GM19452 (cell line): Measurements from ENCODE around the gene JAK2.
"Not testable (repeated sequence)": the region's sequence is repeated elsewhere in the genome, so short reads cannot be mapped to it uniquely, and the experiment has no call there.

ENCODE experiments used
- ATAC-seq: cut with Tn5 transposase; IDR thresholded peaks from one replicate; pipeline ENCODE4 v1.9.1; 2021; ENCODE audit not compliant: unreplicated experiment

The JAK2 gene

DNA sequence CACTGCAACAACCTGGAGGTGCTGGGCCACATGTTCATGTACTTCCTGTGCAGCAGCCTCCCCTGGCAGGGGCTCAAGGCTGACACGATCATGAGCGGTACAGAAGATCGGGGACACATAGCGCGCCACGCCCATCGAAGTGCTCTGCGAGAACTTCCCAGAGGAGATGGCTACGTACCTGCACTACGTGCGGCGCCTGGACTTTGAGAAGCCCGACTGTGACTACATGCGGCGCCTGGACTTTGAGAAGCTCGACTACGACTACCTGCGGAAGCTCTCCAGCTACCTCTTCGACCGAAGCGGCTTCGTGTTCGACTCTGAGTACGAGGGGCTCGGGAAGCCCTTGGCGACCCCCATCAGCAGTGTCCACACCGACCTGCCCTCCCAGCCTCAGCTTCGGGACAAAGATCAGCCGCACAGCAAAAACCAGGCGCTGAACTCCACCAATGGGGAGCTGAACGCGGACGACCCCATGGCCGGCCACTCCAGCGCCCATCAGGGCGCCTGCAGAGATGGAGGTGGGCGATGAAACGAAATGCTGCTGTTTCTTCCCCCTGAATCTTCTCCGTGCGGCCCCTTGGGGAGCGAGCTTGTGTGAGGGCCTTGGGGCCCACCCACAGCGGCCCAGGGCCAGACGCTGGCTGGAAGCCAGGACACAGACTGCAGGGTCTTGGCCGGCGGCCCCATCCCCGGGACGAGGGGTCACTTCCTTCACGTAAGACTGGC lies 56.5 kb downstream of the JAK2 start:
- no peak for ATAC-seq

DNA sequence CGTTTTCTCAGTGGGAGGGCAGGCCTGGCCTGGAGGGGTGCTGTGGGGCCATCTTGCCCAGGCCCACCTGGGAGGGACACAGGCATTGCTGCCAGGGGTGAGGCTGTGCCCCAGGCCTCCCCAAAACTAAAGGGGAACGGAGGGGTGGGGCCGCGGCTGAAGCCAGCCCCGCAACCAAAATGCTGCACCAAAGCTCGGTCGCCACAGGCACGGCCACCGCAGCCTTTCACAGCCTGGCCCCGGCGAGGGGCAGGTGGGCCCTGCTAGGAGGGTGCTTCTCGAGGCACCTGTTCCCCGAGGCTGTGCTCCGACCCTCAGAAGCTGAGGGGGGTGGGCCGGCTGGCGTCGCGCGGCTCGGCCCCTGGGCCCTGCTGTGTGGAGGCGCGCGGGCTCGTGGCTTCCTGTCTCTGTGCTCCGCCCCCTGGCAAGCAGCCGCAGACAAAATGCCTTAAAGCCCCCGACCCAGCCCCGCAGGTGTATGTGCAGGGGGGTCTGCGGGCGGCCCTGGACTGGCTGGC lies 57.6 kb downstream of the JAK2 start:
- ATAC-seq, result no peak

DNA sequence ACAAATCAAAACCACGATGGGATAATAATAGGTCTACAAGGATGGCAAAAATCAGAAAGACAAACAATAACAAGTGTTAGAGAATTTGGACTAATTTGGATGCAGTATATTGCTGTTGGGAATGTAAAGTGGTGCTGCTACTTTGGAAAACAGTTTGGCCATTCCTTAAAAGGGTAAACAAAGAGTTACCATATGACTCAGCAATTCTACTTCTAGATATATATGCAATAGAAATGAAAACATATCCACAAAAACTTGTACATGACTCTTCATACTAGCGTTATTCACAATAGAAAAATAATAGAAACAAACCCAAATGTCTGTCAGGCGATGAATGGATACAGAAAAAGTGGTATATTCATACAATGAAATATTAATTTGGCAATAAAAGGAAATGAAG lies 58.3 kb downstream of the JAK2 start:
- ATAC-seq, result no peak

DNA sequence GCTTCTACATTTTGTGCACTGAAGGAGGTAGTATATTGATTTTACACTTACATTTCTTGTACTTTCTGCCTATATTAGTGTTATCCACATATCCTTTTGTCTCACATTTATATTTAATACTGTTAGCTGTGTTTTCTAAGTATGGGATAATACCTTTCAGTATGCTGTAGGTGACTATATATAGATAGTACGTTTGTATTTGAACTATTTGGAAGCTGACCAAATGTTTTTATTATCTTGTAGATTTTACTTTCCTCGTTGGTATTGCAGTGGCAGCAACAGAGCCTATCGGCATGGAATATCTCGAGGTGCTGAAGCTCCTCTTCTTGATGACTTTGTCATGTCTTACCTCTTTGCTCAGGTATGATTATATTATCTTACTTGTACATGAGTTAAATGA lies 59.1 kb downstream of the JAK2 start:
- no peak for ATAC-seq

DNA sequence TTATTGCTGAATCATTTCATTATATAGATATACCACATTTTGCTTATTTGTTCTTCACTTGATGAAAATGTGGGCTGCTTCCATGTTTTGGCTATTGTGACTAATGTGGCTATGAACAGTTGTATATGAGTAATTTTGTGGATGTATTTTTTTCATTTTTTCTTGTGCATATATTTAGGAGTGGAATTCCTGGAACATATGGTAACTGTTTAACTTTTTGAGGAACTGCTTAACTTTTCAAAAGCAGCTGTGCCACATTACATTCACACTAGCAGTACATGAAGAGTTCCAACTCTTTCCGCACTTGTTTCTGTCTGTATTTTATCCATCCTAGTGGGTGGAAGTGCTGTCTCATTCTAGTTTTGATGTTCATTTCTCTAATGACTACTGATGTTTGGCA lies 67.8 kb downstream of the JAK2 start:
- no peak for ATAC-seq

DNA sequence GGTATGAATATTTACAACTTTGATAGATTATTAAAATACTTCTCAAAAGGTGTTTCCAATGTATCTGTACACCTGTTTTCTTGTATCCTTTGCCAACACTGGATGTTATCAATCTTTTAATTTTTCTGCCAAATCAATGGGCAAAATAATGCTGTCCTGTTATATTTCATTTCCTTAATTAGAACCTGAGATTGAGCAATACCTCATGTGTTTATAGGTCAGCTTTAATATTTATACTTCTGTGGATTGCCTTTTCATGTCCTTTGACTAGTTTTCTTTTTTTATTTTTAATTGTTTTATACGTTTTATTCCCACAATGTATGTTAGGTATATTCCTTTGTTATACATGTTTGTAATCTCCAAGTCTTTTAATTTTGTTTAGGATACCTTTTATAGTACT lies 77.6 kb downstream of the JAK2 start:
- no peak for ATAC-seq

DNA sequence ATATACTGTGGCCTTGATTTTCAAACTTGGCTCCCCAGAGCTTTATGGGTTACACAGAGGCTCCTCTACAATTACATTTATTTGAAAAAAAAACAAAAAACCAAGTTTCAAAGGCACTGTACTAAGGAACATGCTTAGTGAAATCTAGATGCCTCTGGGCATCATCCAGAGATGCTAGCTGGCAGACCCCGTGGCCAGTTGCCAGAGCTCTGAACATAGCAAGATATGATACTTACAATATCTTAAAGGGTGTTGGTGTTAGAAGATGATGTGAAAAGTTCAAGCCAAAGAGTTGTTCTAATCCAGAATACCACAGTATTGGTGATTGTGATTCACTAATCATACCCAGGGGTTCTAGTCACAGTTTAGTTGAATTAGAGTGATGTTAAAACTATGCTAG lies 87.8 kb downstream of the JAK2 start:
- no peak for ATAC-seq

DNA sequence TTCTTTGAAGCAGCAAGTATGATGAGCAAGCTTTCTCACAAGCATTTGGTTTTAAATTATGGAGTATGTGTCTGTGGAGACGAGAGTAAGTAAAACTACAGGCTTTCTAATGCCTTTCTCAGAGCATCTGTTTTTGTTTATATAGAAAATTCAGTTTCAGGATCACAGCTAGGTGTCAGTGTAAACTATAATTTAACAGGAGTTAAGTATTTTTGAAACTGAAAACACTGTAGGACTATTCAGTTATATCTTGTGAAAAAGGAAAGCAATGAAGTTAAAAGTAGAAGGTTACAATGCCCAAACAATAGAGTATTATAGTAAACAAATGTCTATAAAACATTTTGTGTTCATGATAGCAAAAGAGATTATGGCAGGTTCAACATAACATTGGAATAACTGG lies 88.6 kb downstream of the JAK2 start:
- ATAC-seq, result no peak

DNA sequence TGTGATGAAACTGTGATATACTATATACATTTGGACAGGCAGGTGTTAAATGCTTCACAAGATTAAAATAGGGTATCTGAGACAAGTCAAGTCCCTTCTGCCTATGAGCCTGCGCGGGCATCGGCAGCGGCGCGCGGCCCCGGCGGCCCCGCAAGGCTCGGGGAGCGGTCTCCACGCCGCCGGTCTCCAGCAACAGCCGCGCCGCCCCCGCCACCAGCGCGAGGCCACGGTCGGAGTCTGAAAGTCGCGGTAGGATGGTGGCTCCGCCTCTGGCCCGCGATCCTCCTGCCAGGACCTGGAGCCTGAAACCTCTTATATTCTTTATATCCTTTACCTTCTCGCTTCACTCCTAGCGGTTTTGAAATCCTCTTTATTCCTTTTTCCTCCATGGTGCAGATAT lies 100.9 kb downstream of the JAK2 start:
- ATAC-seq, result no peak

DNA sequence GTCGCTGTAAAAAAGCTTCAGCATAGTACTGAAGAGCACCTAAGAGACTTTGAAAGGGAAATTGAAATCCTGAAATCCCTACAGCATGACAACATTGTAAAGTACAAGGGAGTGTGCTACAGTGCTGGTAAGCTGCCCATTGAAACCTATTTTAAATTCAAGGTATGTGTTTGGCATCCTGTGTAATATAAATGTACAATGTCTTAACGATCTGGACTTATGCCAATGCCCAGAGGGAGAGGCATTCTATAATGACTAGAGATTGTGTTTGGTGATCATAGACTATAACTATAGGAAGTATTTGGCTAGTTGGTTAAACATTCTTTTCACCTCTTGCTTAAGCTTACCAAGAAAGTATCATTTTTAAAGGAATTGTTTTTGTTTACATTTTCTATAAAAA lies 104.7 kb downstream of the JAK2 start:
- ATAC-seq, result no peak

DNA sequence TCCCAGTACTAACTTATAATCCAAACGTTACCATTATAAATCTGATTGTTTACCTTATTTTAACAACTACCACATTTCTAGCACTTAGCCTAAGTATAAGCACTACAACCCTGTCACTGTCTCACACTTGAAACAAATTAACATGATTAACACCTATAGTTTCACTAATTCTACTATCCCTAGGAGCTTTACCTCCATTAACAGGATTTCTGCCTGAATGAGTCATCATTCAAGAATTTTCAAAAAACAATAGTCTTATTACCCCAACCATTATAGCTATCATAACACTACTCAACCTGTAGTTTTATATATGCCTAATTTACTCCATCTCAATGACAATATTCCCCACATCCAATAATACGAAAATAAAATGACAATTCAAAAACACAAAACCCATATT lies 110.7 kb downstream of the JAK2 start:
- ATAC-seq, result no peak

DNA sequence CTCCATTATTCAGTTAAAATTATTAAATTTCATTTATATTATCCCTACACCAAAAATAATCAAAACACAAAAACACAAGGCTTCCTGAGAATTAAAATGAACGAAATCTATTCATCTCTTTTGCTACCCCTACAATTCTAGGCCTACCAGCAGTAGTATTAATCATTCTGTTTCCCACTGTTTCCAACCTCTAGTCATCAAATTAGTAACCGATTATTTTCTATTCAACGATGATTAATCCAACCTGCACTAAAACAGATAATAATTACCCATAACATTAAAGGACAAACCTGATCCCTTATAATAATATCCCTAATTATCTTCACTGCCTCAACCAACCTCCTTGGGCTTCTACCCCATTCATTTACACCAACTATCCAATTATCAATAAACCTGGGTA lies 114.4 kb downstream of the JAK2 start:
- no peak for ATAC-seq

DNA sequence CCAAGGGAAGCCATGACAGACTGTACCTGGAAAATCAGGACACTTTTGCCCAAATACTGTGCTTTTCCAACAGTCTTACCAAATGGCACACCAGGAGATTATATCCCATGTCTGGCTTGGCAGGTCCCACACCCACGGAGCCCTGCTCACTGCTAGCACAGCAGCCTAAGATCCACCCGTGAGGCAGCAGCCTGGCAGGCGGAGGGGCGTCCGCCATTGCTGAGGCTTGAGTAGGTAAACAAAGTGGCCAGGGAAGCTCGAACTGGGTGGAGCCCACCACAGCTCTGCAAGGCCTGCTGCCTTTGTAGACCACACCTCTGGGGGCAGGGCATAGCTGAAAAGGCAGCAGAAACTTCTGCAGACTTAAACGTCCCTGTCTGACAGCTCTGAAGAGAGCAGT lies 116.1 kb downstream of the JAK2 start:
- ATAC-seq, result not testable (repeated sequence)

DNA sequence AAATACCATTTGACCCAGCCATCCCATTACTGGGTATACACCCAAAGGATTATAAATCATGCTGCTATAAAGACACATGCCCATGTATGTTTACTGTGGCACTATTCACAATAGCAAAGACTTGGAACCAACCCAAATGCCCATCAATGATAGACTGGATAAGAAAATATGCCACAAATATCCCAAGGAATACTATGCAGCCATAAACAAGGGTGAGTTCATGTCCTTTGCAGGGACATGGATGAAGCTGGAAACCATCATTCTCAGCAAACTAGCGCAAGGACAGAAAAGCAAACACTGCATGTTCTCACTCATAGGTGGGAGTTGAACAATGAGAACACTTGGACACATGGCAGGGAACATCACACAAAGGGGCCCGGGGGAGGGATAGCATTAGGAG lies 121.4 kb downstream of the JAK2 start:
- not testable (repeated sequence) for ATAC-seq

DNA sequence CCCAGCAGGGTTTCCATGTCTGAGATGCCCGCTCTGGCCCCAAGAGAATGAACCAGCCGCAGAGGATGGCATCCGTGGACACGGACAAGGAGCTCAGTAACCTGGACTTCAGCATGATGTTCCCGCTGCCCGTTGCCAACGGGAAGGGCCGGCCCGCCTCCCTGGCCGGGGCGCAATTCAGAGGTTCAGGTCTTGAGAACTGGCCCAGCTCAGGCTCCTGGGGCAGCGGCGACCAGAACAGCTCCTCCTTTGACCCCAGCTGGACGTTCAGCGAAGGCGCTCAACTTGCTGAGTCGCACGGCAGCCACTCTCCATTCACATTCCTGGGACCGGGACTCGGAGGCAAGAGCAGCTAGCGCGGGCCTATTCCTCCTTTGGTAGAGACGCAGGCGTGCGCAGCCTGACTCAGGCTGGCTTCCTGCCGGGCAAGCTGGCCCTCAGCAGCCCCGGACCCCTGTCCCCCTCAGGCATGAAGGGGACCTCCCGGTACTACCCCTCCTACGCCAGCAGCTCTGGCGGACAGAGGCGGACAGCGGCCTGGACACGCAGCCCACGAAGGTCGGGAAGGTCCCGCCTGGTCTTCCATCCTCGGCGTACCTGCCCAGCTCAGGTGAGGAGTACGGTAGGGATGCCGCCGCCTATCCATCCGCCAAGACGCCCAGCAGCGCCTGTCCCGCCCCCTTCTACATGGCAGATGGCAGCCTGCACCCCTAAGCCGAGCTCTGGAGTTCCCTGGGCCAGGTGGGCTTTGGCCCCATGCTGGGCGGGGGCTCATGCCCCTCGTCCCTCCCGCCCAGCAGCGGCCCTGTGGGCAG lies 126.0 kb downstream of the JAK2 start:
- ATAC-seq, result no peak

DNA sequence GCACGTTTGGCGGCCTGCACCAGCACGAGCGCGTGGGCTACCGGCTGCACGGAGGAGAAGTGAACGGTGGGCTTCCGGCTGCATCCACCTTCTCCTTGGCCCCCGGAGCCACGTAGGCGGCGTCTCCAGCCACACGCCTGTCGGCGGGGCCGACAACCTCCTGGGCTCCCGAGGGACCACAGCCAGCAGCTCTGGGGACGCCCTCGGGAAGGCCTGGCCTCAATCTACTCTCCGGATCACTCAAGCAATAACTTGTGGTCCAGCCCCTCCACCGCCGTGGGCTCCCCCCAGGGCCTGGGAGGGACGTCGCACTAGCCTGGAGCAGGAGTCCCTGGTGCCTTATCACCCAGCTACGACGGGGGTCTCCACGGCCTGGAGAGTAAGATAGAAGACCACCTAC lies 126.6 kb downstream of the JAK2 start:
- no peak for ATAC-seq

DNA sequence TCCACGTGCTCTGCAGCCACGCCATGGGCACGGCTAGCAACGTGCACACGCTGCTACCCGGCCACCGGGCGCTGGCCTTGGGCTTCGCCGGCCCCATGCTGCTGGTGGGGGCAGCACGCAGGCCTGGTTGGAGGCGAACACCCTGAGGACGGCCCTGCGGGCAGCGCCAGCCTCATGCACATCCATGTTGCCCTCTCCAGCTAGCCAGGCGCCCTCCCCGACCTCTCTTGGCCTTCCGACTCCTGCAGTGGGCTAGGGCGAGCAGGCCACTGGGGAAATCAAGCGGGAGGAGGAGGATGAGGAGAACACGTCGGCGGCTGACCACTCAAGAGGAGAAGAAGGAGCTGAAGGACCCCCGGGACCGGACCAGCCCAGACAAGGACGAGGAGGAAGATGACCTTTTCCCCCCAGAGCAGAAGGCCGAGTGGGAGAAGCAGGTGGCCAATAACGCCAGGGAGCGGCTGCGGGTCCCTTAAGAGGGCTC lies 127.1 kb downstream of the JAK2 start:
- no peak for ATAC-seq

DNA sequence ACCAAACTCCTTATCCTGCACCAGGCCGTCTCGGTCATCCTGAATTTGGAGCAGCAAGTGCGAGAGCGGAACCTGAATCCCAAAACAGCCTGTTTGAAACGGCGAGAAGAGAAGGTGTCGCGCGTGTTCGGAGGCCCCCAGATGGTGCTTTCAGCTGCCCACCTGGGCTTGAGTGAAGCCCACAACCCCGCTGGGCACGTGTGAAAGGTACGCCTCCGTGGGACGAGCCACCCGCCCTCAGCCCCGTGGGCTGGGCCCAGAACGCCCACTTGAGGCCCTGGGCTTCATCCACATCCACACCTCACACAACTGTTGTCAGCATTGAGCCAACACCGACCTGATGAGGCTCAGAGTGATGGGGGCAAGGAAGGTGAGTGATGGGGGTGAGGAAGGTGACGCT lies 127.6 kb downstream of the JAK2 start:
- ATAC-seq, result no peak

DNA sequence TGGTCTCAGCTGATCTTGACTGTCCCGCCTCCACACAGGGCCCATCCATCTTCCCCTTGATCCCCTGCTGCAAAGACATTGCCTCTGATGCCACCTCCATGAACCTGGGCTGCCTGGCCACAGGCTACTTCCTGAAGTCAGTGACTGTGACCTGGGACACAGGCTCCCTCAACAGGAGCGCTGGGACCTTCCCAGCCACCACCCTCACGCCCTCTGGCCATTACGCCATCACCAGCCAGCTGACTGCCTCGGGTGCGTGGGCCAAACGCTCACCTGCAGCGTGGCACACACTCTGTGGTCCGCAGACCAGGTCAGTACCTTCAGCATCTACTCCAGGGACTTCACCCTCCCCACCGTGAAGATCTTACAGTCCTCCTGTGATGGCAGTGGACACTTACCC lies 128.5 kb downstream of the JAK2 start:
- ATAC-seq, result no peak

DNA sequence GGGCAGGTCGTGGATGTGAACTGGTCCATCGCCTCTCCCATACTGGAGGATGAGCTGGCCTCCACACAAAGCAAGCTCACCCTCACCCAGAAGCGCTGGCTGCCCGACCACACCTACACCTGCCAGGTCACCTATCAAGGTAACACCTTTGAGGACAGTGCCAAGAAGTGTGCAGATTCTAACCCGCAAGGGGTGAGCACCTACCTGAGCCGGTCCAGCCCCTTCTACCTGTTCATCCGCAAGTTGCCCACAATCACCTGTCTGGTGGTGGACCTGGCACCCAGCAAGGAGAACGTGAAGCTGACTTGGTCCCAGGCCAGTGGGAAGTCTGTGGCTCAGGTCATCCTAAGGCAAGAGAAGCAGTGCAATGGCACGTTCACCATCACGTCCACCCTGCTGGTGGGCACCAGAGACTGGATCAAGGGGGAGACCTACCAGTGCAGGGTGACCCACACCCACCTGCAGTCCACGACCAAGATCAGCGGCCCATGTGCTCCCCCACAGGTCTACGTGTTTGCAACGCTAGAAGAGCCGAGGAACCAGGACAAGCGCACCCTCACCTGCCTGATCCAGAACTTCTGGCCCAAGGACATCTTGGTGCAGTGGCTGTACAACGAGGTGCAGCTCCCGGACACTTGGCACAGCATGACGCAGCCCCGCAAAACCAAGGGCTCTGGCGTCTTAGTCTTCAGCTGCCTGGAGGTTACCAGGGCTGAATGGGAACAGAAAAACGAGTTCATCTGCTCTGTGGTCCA lies 129.1 kb downstream of the JAK2 start:
- no peak for ATAC-seq

DNA sequence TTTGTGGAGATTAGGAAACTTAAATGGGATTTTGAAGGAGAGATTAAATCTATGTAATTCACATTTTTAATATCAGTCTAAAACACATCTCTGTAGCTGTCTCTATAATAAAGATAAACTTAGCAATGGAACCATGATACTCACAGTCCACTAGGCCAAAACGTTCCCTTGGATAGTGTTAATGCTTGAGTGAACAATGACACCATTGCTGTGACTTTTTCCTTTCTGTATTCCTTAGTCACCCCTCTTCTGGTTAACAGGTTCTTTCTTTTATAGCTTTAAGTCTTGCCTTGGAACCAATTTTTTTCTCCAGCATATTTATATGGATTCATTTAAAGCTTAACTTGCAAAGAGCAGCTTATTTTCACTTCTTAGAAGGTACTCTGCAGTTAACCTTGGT lies 137.0 kb downstream of the JAK2 start:
- no peak for ATAC-seq

DNA sequence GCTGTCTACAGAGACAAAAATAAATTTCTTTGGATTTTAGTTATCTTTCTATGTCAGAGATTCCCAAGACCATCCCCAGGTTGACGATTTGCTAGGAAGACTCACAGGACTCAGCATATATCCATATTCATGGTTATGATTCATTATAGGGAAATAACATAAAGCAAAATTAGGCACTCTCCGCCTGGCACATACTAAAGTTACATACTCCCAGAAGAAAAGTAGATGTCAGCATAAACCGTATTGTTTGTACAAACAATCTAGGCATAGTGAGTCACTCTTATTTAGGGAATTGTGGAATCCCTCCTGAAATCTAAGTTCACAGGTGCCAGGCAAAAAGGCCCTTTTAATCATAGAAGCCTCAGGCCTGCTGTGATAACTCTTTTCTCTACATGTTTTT lies 137.4 kb downstream of the JAK2 start:
- ATAC-seq, result no peak
